Measurements from ENCODE around the gene HOXD8. TPM values are rescaled to one million over a fixed set of nuclear protein-coding genes. Genes with fewer than 3 reads are reported as not detected.

HOXD8 gene
- total RNA-seq, 1 donor from 2014 or later = not detected

- Histone ChIP-seq H4K20me1 (ENCODE audit: low read depth) (peaks cover 36% of the 10 kb centered on the region), H3K4me2 (peak overlapping the region; percentile 73), H3K27me3 (peaks cover 100% of the 10 kb centered on the region), H3K4me3 (peak overlapping the region; percentile 51), H3K9me3 (ENCODE audit: low read depth) (no peaks in the 10 kb centered on the region), H3K36me3 (no peaks in the 10 kb centered on the region), H3K27ac (no peak overlapping the region), H2AFZ (replicated peaks) (peak overlapping the region; percentile 81), H3F3A (ENCODE audit: low read depth) (no peaks in the 10 kb centered on the region), H3K9ac (no peak overlapping the region), H3K4me1 (no peaks in the 10 kb centered on the region), H3K79me2 (ENCODE audit: low read depth) (no peaks in the 10 kb centered on the region)
- DNase-seq (ENCODE audit: low spot score) = no peak
- H3K4me3 Mint-ChIP-seq = no peak overlapping the region
- peaks cover 12% of the 10 kb centered on the region for H3K9me3 Mint-ChIP-seq
- H3K27ac Mint-ChIP-seq = no peak overlapping the region
- TF ChIP-seq EZH2phosphoT487 (IDR thresholded peaks at IDR 0.05) (no peak), EZH2 (IDR thresholded peaks at IDR 0.05) (no peak), CTCF (IDR thresholded peaks at IDR 0.05) (no peak)
- no peaks in the 10 kb centered on the region for H3K36me3 Mint-ChIP-seq
- peaks cover 4% of the 10 kb centered on the region for H3K4me1 Mint-ChIP-seq
- H3K27me3 Mint-ChIP-seq (ENCODE audit: insufficient read depth, low read depth) = peaks cover 76% of the 10 kb centered on the region
These were observed 10.4 kb downstream of the HOXD8 start for GRCh38 chr2:176139661-176140512.

GRCh38 chr2:176140513-176141317, 11.2 kb downstream of the HOXD8 start:
- H3K9me3 ChIP-seq (ENCODE audit: low read depth) = no peaks in the 10 kb centered on the region
- peak overlapping the region; percentile 73 for H3K4me2 ChIP-seq
- TF ChIP-seq EZH2phosphoT487 (IDR thresholded peaks at IDR 0.05) (peak; percentile 78), CTCF (IDR thresholded peaks at IDR 0.05) (peak; percentile 82), EZH2 (IDR thresholded peaks at IDR 0.05) (peak; percentile 85)
- DNase-seq (ENCODE audit: low spot score) = peak; percentile 93
- Mint-ChIP-seq H3K27me3 (ENCODE audit: insufficient read depth, low read depth) (peaks cover 76% of the 10 kb centered on the region), H3K4me3 (peak overlapping the region; percentile 59), H3K4me1 (peaks cover 4% of the 10 kb centered on the region), H3K9me3 (peaks cover 9% of the 10 kb centered on the region), H3K27ac (no peak overlapping the region), H3K36me3 (no peaks in the 10 kb centered on the region)
- H3K27ac ChIP-seq = no peak overlapping the region
- H3K9ac ChIP-seq = no peak overlapping the region
- no peaks in the 10 kb centered on the region for H3K4me1 ChIP-seq
- H3K79me2 ChIP-seq (ENCODE audit: low read depth) = no peaks in the 10 kb centered on the region
- no peaks in the 10 kb centered on the region for H3F3A ChIP-seq (ENCODE audit: low read depth)
- H3K4me3 ChIP-seq = peak overlapping the region; percentile 51
- peaks cover 27% of the 10 kb centered on the region for H4K20me1 ChIP-seq (ENCODE audit: low read depth)
- H2AFZ ChIP-seq (replicated peaks) = peak overlapping the region; percentile 81
- H3K36me3 ChIP-seq = no peaks in the 10 kb centered on the region
- H3K27me3 ChIP-seq = peaks cover 100% of the 10 kb centered on the region

GRCh38 chr2:176142281-176142680, 12.8 kb downstream of the HOXD8 start:
- H3K9me3 Mint-ChIP-seq = peaks cover 9% of the 10 kb centered on the region
- Histone ChIP-seq H3K4me3 (no peak overlapping the region), H3K36me3 (no peaks in the 10 kb centered on the region), H2AFZ (replicated peaks) (no peak overlapping the region), H3K9ac (no peak overlapping the region), H3K27ac (no peak overlapping the region), H3F3A (ENCODE audit: low read depth) (no peaks in the 10 kb centered on the region), H3K4me2 (no peak overlapping the region), H3K27me3 (peaks cover 100% of the 10 kb centered on the region), H3K79me2 (ENCODE audit: low read depth) (no peaks in the 10 kb centered on the region), H4K20me1 (ENCODE audit: low read depth) (peaks cover 26% of the 10 kb centered on the region), H3K9me3 (ENCODE audit: low read depth) (no peaks in the 10 kb centered on the region), H3K4me1 (no peaks in the 10 kb centered on the region)
- no peak for DNase-seq (ENCODE audit: low spot score)
- no peak overlapping the region for H3K4me3 Mint-ChIP-seq
- H3K27ac Mint-ChIP-seq = no peak overlapping the region
- TF ChIP-seq CTCF (IDR thresholded peaks at IDR 0.05) (no peak), EZH2phosphoT487 (IDR thresholded peaks at IDR 0.05) (no peak), EZH2 (IDR thresholded peaks at IDR 0.05) (no peak)
- H3K27me3 Mint-ChIP-seq (ENCODE audit: insufficient read depth, low read depth) = peaks cover 77% of the 10 kb centered on the region
- peaks cover 4% of the 10 kb centered on the region for H3K4me1 Mint-ChIP-seq
- no peaks in the 10 kb centered on the region for H3K36me3 Mint-ChIP-seq

Measured in neural progenitor cell (in vitro differentiated cells).